ENCODE data around the gene RBM34. TPM values are rescaled to one million over a fixed set of nuclear protein-coding genes. Genes with fewer than 3 reads are reported as not detected.

RBM34 gene
- total RNA-seq, 1 experiment from 2014 or later, result 104 TPM

- no peak overlapping the region for H3K27ac ChIP-seq (ENCODE audit: low read length)
- ChIA-PET POLR2A (no interaction called here), CTCF (interaction anchor here (0.6 kb wide), 1 partner anchor 17 kb away, joined by 4 read pairs; no protein-coding TSS in a partner anchor)
- BruUV-seq (replicated peaks), result no TSS peak
- peaks cover 36% of the 10 kb centered on the region for H3K36me3 ChIP-seq (ENCODE audit: control insufficient read depth, insufficient read depth, low read length)
- in situ Hi-C loops (cut with HindIII; ENCODE audit: low pct_unique_long_range_greater_than_20kb, low sequenced_read_pairs), result no loop called here
- H3K9me3 ChIP-seq (ENCODE audit: control insufficient read depth, insufficient read depth, low read depth, low read length), result no peaks in the 10 kb centered on the region
- H3K27me3 ChIP-seq (ENCODE audit: control insufficient read depth, insufficient read depth, low read length), result no peaks in the 10 kb centered on the region
- intact Hi-C loops (cut with micrococcal nuclease; ENCODE audit: unreplicated experiment), result no loop called here
- DNase-seq (ENCODE audit: low read depth, low spot score) (no peak), ATAC-seq (no peak)
- H3K4me3 ChIP-seq (ENCODE audit: low read depth in 2 of 2, low read length in 2 of 2), result no peak overlapping the region
- H3K4me1 ChIP-seq (ENCODE audit: control insufficient read depth, insufficient read depth, low read length), result no peaks in the 10 kb centered on the region
- TF ChIP-seq TCF7L2 (IDR thresholded peaks at IDR 0.05; ENCODE audit: low read depth, low read length), result no peak
These were observed 24.9 kb downstream of the RBM34 start for GRCh38 chr1:235136111-235136510.

- no TSS peak for BruUV-seq (replicated peaks)
- H3K4me3 ChIP-seq (ENCODE audit: low read depth in 2 of 2, low read length in 2 of 2), result no peak overlapping the region
- H3K4me1 ChIP-seq (ENCODE audit: control insufficient read depth, insufficient read depth, low read length), result peaks cover 5% of the 10 kb centered on the region; the same call in 1 of the 2 replicates
- in situ Hi-C loops (cut with HindIII; ENCODE audit: low pct_unique_long_range_greater_than_20kb, low sequenced_read_pairs) (no loop called here), intact Hi-C loops (cut with micrococcal nuclease; ENCODE audit: unreplicated experiment) (no loop called here)
- H3K36me3 ChIP-seq (ENCODE audit: control insufficient read depth, insufficient read depth, low read length), result peaks cover 36% of the 10 kb centered on the region
- no peak overlapping the region for H3K27ac ChIP-seq (ENCODE audit: low read length)
- CTCF ChIA-PET, result no interaction called here
- no peak for TF ChIP-seq CTCF (IDR thresholded peaks at IDR 0.05)
- TF ChIP-seq REST (IDR thresholded peaks at IDR 0.05; ENCODE audit: insufficient read depth in 1 of 2, low read depth in 2 of 2, low read length in 1 of 2), result no peak
- no peak for TF ChIP-seq SIN3A (IDR thresholded peaks at IDR 0.05; ENCODE audit: borderline replicate concordance, insufficient read depth, low read depth, low read length)
- TF ChIP-seq TCF7L2 (IDR thresholded peaks at IDR 0.05; ENCODE audit: low read depth, low read length), result no peak
- TF ChIP-seq POLR2AphosphoS5 (IDR thresholded peaks at IDR 0.05; ENCODE audit: low read depth, low read length), result no peak
- no peaks in the 10 kb centered on the region for H3K9me3 ChIP-seq (ENCODE audit: control insufficient read depth, insufficient read depth, low read depth, low read length)
- no peaks in the 10 kb centered on the region for H3K27me3 ChIP-seq (ENCODE audit: control insufficient read depth, insufficient read depth, low read length)
- POLR2A ChIA-PET, result no interaction called here
- DNase-seq (ENCODE audit: low read depth, low spot score) (no peak), ATAC-seq (no peak)
These were observed 26.9 kb downstream of the RBM34 start for GRCh38 chr1:235134171-235134570.

- peaks cover 5% of the 10 kb centered on the region; the same call in 1 of the 2 replicates for H3K4me1 ChIP-seq (ENCODE audit: control insufficient read depth, insufficient read depth, low read length)
These were observed 28.0 kb downstream of the RBM34 start for GRCh38 chr1:235133086-235133485.

More at GRCh38 chr1:235133086-235133485, 28.0 kb downstream of the RBM34 start:
- CTCF ChIA-PET, result no interaction called here
- TF ChIP-seq CTCF (IDR thresholded peaks at IDR 0.05), result no peak
- TF ChIP-seq TCF7L2 (IDR thresholded peaks at IDR 0.05; ENCODE audit: low read depth, low read length), result no peak
- no peak for TF ChIP-seq SIN3A (IDR thresholded peaks at IDR 0.05; ENCODE audit: borderline replicate concordance, insufficient read depth, low read depth, low read length)
- no peak for TF ChIP-seq POLR2AphosphoS5 (IDR thresholded peaks at IDR 0.05; ENCODE audit: low read depth, low read length)
- no peak for TF ChIP-seq REST (IDR thresholded peaks at IDR 0.05; ENCODE audit: insufficient read depth in 1 of 2, low read depth in 2 of 2, low read length in 1 of 2)
- in situ Hi-C loops (cut with HindIII; ENCODE audit: low pct_unique_long_range_greater_than_20kb, low sequenced_read_pairs) (no loop called here), intact Hi-C loops (cut with micrococcal nuclease; ENCODE audit: unreplicated experiment) (no loop called here)
- BruUV-seq (replicated peaks), result no TSS peak
- Histone ChIP-seq H3K9me3 (ENCODE audit: control insufficient read depth, insufficient read depth, low read depth, low read length) (no peaks in the 10 kb centered on the region), H3K27me3 (ENCODE audit: control insufficient read depth, insufficient read depth, low read length) (no peaks in the 10 kb centered on the region), H3K4me3 (ENCODE audit: low read depth in 2 of 2, low read length in 2 of 2) (no peak overlapping the region), H3K36me3 (ENCODE audit: control insufficient read depth, insufficient read depth, low read length) (peaks cover 30% of the 10 kb centered on the region), H3K27ac (ENCODE audit: low read length) (no peak overlapping the region)
- POLR2A ChIA-PET, result no interaction called here
- ATAC-seq, result no peak
- no peak for DNase-seq (ENCODE audit: low read depth, low spot score)

Data from Panc1 (cell line).